Posterior cingulate gyrus (tissue), 11 donors: Measurements from ENCODE around the gene CYYR1.
"Not testable (repeated sequence)": the region's sequence is repeated elsewhere in the genome, so short reads cannot be mapped to it uniquely, and the experiment has no call there.

Experiments
- DNase-seq, 10 donors: peaks; one replicate each; pipeline versions ENCODE4 v3.0.0 to v3.0.0-alpha.2; 2020 to 2021; ENCODE audit warnings: mixed read lengths in 3 of 10
- intact Hi-C: fragments of 100-400 bp; cut with DNase I; formaldehyde crosslinking; loops from one replicate; pipeline ENCODE4 v1.15.1; 2023

Gene CYYR1

GRCh38 chr21:26499495-26499894 is 73.6 kb downstream of the CYYR1 start:
- intact Hi-C loops = no loop called here
- DNase-seq = no peak

- intact Hi-C loops = no loop called here
- DNase-seq = no peak
These were observed 77.7 kb downstream of the CYYR1 start for GRCh38 chr21:26495283-26495849.

GRCh38 chr21:26491663-26492062 is 81.4 kb downstream of the CYYR1 start:
- intact Hi-C loops = no loop called here

GRCh38 chr21:26490771-26491170 is 82.3 kb downstream of the CYYR1 start:
- intact Hi-C loops = no loop called here
- DNase-seq = no peak

More at GRCh38 chr21:26491663-26492062, 81.4 kb downstream of the CYYR1 start:
- DNase-seq = peak in 1 of 10 donors; percentile 72

- intact Hi-C loops = no loop called here
- DNase-seq = no peak
These were observed 83.3 kb downstream of the CYYR1 start for GRCh38 chr21:26489781-26490180.

GRCh38 chr21:26487981-26488480 is 85.1 kb downstream of the CYYR1 start:
- intact Hi-C loops = no loop called here
- no peak for DNase-seq

GRCh38 chr21:26473471-26473870 is 99.6 kb downstream of the CYYR1 start:
- intact Hi-C loops = no loop called here
- no peak for DNase-seq

- intact Hi-C loops = no loop called here
- DNase-seq = no peak
These were observed 102.0 kb downstream of the CYYR1 start for GRCh38 chr21:26471099-26471471.

- peak in 2 of 10 donors; percentile 62 to 72 for DNase-seq
These were observed 102.6 kb downstream of the CYYR1 start for GRCh38 chr21:26470351-26471098.

GRCh38 chr21:26469789-26470188 is 103.3 kb downstream of the CYYR1 start:
- intact Hi-C loops = no loop called here
- no peak for DNase-seq

More at GRCh38 chr21:26470351-26471098, 102.6 kb downstream of the CYYR1 start:
- intact Hi-C loops = no loop called here

- intact Hi-C loops = no loop called here
- DNase-seq = no peak
These were observed 107.2 kb downstream of the CYYR1 start for GRCh38 chr21:26465916-26466315.

- no peak for DNase-seq
- intact Hi-C loops = no loop called here
These were observed 111.6 kb downstream of the CYYR1 start for GRCh38 chr21:26461500-26461899.

- intact Hi-C loops = no loop called here
- DNase-seq = no peak
These were observed 112.5 kb downstream of the CYYR1 start for GRCh38 chr21:26460621-26461020.

GRCh38 chr21:26458854-26459253 is 114.2 kb downstream of the CYYR1 start:
- DNase-seq, intact Hi-C loops: not testable (repeated sequence)

- intact Hi-C loops = no loop called here
- DNase-seq = no peak
These were observed 115.3 kb downstream of the CYYR1 start for GRCh38 chr21:26457817-26458216.

GRCh38 chr21:26453267-26453666 is 119.8 kb downstream of the CYYR1 start:
- intact Hi-C loops = no loop called here
- DNase-seq = peak in 1 of 10 donors; percentile 61

GRCh38 chr21:26451081-26451740 is 121.9 kb downstream of the CYYR1 start:
- no peak for DNase-seq
- intact Hi-C loops = no loop called here

GRCh38 chr21:26449161-26449560 is 123.9 kb downstream of the CYYR1 start:
- intact Hi-C loops = no loop called here
- peak in 1 of 10 donors; percentile 28 for DNase-seq

GRCh38 chr21:26448751-26449150 is 124.3 kb downstream of the CYYR1 start:
- DNase-seq = no peak

GRCh38 chr21:26447932-26448475 is 125.1 kb downstream of the CYYR1 start:
- no peak for DNase-seq
- intact Hi-C loops = no loop called here

More at GRCh38 chr21:26448751-26449150, 124.3 kb downstream of the CYYR1 start:
- intact Hi-C loops = no loop called here

GRCh38 chr21:26445440-26445839 is 127.6 kb downstream of the CYYR1 start:
- DNase-seq = no peak
- intact Hi-C loops = no loop called here
